Inflammatory macrophage treated with lipopolysaccharide for 4 hours (primary cell): ENCODE results near the gene CCDC33.

Experiments
- DNase-seq: peaks from one replicate; pipeline ENCODE4 v3.0.0-alpha.2; 2020

Gene CCDC33

DNA sequence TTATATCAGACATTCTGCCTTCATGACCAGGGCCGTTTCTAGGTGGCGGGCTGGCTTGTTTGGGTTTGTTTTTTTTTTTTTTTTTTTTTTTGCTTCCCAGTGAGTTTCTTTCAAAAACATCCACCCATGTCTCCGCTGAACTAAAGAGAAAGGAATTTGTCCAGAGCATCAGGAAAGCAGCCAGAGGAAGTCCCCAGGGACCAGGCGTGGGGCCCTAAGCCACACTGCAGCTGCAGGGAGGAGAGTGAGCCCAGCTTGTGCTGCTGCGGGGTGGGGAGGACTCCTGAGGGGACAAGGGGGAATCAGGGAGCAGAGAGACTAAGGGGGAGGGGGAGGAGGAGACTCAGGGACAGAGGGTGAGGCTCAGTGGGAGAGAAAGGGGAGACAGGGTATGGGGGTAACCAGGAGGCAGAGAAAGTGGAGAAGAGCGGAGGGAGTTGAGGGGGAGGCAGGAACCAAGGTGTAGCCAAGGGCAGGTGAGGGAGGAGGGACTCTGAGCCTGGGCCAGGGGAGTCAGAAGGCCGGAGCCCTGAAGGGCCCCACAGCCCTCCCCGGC, 81.8 kb downstream of the CCDC33 start:
- DNase-seq, result no peak

DNA sequence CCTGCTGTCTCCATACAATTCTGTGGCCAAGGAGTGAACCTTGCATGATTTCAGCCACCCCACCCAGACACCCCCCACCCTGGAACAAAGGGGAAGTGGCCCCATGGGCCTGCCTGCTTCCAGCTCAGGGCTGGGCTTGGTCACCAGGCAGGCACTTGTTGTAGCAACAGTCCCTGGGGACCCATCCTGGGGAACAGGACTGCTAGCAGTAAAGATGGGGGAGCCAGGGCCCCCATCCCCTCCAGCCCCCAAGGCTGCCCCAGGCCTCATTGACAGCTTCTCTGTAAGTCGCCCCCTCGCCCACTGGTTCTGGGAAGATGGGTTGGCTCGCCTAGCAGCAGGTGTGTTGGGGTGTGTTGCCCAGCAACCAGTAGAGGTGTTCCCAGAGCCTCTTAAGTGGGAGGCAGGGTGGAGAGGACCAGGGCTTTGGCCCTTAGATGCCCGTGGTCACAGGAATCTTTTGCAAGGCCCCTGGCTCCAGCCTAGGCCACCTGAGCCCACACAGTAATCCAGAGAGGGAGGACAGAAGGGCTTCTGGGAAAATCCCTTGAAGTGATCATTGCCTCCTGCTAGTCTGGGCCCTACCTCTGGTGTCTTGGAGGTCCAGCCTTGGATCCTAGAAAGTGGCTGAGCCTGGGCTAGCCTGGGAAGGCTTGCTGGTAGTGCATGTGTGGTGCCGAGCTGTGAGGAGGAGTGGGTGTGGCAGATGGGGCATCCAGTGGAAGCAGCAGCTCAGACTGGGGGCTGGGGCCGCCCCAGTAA, 82.4 kb downstream of the CCDC33 start:
- DNase-seq, result no peak

DNA sequence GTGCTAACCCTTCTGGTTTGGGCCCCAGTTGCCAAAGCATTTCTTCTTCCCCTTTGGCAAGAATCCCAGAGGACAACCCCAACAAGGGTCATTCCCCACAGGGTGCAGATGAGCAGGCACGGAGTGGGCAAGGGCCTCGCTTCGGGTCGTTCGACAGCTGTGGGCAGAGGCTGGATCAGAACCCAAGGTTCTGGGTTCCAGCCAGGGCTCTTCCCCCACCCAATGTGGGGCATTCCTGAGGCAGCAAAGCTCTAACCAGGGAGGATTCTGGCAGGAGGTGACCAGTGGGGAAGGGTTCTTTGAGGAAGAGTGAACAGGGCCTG, 83.0 kb downstream of the CCDC33 start:
- no peak for DNase-seq

DNA sequence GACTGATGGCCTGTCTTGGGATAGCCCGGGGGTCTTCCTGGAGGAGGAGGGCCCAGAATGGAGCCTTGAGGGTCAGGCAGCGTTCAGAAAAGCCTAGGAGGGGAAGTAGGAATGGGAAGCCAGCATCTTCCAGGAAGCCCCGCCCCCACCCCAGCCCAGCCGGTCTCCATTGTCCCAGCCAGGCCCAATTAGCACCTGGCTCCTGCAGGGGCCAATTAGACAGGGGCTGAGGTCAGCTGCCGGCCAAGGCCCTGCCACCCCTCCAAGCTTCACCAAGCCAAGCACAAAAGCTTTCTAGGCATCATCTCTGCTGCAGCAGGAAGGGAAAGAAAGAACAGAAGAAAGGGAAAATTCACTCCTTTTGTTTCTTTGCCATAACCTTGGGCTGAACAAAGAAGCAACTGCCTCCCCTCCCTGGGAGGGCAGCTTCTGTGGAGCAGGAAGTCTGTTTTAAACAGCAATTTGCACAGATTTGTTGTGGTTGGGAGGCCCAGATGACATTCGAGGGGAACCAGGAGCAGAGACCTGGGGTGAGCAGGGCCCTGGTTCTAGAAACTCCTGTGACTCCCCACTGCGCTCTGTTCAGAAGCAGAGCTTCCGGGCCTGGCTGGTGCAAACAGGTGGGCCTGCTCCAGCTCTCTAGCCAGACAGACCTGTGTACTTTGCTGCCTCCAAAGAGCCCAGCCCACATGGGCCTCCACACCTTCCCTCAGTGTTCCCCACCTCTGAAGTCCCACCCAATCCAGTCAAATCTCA, 83.6 kb downstream of the CCDC33 start:
- DNase-seq, result no peak

DNA sequence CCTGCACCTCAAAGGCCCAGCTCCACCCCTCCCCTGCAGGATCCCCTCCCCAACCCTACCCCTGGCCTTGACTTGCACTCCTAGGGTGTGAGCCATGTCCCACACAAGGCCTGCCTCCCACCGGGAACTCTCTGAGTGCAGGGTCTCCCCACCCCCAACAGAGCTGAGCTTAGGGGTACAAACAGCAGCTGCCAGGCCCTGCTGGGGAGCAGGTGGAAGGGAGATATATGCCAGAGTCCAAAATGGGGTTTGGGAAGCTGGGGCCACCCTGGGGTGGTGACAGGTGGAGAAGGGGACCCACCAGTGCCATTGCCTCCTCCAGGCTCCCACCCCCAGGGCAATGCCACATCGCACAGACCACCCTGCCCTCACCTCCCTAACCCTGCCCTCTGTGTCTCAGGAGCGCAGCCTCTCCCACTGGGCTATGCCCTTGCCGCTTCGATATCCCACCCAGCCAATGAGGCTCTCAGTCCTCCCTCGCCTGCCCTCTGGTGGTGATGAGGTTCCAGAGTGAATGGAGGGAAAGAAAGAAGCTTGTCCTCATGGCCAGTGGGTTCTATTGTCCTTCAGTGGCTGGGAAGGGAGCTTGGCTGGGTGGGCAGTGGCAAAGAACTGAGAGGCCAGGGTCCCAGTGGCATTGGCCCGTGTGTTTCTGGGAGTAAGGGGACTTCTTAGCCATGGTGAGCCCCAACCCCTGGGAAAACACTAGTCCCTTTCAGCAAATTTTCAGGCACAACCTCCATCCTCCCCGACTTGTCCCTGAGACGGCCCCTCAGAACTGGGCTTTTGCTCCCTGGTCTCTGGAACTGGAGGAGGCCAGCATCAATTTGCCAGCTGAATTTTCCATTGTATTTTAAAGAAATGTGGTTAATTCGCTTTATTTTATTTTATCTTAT, 84.5 kb downstream of the CCDC33 start:
- peak; percentile 19 for DNase-seq

DNA sequence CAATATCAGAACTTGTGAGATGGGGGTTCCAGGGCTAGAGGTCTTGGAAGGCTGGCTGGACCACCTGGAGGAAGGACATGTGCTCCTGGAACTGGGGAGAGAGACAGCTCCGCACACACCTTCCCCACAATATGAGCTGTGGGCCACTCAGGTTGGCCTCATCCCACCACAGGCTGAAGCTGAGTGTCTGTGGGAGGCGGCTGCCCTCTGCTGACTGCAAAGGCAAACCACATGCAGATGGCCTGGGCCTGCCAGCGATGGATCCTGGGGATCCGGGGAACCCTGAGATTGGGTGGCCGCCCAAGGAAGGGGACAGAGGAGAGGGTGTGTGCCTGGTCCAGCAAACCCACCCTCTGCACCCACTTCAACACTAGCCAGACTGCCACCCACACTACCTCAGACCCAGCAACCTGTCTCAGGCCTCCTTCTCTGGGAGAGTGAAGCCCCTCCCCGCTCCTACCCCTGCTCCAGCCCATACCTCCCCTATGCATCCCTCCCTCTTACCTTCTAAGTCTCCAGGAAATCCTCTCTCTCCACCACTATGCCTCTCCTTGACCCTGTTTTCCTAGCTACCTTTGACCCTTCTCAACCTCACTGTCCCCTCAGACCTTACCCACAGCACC, 86.5 kb downstream of the CCDC33 start:
- peak; percentile 33 for DNase-seq

DNA sequence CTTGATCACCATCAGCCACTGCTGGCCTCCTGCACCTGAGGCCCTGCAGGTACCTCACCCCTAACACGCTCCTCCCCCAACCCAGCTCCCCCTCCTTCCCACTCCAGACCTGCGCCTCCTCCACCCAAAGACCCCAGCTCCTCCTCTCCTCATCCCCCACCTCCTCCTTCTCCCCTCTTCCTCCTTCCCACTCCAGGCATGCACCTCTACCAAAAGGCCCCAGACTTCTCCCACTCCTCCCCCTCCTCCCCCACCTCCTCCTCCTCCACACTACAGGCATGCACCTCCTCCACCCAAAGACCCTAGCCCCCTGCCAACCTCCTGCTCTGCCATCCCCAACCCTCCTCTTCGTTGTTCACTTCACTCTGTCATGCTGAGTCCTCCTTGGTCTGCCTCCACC, 88.6 kb downstream of the CCDC33 start:
- no peak for DNase-seq

DNA sequence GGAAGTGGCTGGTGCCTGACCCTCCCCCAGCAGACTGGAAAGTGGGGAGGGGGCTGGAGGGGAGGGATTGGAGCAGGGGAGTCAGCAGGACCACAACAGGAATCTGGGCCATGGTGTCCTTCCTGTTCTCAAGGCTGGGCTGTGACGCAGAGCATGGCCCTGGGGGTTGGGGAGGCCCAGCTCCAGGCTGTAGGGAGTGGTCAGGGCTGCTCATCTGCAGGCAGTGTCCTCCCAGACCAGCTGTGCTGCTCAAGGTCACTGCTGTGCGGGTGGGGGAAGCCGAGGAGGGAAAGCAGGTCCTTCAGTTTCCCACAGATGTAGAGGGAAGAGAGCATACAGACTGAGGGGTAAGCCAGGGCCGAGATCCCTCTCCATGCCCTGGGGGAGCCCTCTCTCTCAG, 90.6 kb downstream of the CCDC33 start:
- DNase-seq, result no peak

DNA sequence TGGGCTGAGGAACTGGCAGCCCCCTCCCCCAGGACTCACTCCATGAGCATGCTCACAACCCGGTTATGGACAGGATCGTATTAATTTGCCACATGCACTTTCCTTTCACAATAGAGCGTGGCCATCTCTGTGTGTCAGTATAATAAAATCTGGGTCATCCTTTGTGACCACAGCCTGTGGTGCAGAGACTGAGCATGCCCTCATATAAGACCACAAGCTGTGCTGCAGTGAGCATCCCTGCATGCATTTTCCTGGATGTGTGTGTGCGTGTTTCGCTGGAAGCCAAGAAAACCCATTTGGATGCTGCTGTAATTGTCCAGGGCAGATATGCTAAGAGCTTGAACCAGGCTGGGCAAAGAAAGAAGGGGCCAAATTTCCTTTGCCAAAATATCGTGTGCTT, 91.6 kb downstream of the CCDC33 start:
- no peak for DNase-seq

DNA sequence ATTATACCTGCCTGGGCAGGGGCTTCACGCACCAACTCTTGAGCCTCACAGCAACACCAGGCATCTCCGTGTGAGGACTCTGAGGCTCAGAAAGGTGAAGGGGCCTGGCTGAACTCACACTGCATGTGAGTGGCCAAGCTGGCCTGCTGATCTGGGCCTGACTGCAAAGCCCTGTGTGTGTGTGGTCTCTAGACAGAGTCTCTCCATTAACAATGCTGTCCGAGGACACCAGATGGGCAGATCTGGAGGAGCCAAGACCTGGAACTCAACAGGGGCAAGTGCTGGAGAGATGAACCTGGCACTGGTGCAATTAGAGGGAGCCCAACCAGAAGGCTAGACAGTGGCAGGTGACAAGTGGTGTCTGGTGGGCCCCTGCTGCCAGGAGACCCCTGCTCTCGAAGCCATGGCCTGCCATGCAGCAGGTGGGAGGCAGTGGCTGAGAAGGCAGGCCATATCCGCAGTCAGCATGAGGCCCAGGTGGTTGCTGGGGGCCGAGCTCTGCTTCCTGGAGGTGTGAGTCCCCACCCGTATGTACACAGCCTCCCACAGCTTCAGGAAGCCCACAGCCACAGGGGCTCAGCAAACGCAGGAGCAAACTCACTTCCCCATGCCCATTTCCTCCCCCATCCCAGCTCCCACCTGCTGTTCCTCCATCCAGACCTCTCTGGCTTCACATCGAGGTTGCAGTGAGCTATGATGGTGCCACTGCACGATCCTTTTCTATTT, 92.4 kb downstream of the CCDC33 start:
- DNase-seq, result no peak

DNA sequence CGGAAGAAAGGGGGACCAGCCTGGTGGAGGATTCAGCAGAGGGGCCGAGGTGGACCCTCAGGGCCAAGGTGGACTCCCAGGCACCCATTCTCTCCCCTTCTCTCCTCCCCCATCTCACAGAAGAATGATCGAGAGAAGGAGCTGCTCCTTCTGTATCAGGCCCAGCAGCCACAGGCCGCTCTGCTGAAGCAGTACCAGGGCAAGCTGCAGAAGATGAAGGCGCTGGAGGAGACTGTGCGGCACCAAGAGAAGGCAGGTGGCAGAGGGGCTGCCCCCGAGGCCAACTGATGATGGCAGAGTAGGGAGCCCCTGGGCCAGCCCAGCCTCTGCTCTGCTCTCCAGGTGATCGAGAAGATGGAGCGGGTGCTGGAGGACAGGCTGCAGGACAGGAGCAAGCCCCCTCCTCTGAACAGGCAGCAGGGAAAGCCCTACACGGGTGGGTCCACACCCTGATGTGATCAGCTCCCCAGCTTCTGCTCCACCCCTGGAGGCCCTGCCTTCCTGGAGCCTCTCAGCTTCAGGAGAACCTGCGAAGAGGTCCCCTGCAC, 94.8 kb downstream of the CCDC33 start:
- no peak for DNase-seq

DNA sequence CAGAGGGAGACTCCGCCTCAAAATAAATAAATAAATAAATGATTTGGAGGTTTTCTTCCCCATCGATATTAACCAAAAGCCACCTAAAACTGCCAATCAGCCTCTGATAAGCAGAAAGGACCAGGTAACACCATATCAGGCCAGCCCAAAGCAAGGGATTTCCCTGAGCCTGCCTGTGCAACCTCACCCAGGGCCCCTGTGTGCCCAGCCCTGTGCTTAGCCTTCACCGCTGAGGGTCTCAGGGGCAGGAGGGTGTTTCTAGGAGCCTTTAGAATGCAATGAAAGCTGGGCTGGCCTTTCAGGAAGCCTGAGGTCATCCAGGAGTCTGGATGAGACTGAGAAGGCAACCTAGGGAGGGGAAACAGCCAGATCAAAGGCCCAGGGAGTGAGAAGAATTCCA, 95.9 kb downstream of the CCDC33 start:
- DNase-seq, result no peak

DNA sequence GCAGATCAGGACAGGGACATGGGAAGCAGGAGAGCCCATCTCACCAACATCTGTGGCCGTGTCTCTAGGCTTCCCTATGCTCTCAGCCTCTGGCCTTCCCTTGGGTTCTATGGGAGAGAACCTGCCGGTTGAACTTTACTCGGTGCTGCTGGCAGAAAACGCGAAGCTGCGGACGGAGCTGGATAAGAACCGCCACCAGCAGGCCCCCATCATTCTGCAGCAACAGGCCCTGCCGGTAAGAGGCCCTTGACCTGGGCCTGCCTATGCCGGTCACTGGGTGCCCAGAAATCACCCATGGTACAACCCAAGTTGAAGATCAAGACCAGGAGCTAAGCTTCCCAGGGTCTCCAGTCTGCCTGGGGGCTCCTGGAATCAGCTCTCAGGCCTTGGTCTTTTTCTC, 96.5 kb downstream of the CCDC33 start:
- no peak for DNase-seq

DNA sequence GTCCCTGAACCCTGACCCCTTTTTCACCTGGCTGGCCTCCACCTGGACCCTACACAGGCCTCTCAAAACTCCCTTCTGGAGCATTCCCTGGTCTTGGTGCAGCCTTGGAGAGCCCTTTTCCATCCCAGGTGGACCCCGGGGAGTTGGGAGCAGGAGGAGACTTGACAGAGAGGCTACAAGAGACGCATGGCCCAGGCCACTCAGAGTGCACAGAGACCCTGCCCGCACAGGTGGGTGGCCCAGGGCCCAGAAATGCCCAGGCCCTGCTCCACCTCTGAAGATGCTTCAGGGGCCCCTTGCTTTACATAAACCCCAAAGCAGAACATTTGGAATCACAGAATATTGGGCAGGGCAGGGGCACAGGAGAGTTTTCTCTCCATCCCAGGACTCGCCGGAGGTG, 97.0 kb downstream of the CCDC33 start:
- DNase-seq, result no peak

DNA sequence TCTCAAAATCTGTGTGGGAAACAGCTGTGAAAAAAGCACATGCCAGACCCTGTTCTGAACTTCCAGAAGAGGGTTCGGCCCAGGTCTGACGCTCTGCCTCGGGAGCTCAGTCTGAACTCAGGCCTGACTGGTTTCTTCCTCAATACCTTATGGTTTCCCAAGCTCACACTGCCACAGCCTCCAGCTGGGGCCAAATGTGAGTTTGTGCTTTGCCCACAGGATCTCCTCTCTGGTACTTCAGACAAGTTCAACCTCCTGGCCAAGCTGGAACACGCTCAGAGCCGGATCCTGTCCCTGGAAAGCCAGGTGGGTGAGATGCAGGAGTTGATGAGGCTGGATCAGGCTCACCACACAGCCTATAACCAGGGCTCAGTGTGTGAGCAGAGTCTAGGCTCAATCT, 97.5 kb downstream of the CCDC33 start:
- DNase-seq, result no peak

DNA sequence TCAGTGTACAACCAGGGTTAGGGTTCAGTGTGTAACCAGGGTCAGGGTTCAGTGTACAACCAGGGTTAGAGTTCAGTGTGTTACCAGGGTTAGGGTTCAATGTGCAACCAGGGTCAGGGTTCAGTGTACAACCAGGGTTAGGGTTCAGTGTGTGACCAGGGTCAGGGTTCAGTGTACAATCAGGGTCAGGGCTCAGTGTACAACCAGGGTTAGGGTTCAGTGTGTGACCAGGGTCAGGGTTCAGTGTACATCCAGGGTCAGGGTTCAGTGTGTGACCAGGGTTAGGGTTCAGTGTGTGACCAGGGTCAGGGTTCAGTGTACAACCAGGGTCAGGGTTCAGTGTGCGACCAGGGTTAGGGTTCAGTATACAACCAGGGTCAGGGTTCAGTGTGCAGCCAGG, 98.0 kb downstream of the CCDC33 start:
- no peak for DNase-seq

DNA sequence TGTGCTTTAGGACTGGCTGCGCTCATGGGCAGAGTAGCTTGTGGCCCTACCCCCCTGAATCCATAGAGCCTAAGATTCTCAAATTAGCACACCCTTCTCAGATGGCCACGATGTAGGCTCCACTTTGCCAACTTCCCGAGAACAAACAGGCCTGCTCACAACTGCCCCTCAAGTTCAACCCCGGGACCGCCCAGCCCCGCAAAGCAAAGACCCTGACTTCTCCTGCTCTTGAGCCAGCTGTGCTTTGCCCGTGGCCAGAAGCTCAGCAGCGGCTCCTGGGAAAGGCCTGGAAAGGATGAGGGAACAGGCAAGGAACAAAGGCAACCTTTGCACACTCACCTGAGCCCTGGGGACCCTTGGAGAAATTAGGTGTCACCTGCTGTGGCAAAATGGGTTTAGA, 99.3 kb downstream of the CCDC33 start:
- no peak for DNase-seq

DNA sequence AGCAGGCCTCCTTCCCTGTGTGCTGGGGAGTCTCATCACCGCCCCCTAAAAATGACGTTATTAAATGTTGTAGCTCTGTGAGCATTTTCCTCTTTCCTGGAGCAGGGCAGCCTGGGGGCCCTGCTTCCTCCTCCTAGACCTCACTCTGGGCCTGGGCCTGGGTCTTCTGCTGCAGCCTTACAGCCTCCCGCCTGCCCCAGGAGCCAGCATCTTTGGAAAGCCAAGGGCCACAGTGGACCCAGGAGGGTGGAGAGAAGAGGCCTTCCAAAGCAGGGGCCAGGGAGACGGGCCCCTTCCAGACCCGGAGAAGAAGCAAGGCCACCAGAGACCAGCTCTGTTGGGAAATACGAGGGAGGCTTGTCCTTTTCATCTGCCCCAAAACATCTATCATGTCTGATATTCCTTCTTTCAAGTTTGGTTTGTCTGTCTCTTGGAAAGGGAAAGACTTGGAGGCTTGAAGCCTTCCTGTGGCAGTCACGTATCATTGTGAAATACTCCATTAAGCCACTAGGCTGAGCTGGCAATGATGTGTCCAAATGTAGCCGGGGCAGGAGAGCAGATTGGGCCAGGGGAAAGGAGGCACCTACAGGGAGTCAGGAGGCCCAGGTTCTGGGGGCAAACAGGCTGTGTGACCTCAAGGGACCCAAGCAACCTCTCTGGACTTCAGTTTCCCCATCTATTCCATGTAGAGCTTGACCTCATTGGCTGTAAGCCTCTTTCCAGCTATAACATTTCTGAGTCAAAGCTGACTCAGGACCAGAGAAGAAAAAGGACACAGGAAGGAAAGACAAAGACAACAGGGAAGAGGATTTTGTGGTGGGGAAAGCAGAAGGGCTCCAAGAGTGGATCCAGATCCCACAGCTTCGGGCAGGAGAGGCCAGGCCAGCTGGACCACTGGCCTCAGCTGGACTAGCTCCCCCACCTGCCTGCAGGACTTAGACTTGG, 100.2 kb downstream of the CCDC33 start:
- no peak for DNase-seq

DNA sequence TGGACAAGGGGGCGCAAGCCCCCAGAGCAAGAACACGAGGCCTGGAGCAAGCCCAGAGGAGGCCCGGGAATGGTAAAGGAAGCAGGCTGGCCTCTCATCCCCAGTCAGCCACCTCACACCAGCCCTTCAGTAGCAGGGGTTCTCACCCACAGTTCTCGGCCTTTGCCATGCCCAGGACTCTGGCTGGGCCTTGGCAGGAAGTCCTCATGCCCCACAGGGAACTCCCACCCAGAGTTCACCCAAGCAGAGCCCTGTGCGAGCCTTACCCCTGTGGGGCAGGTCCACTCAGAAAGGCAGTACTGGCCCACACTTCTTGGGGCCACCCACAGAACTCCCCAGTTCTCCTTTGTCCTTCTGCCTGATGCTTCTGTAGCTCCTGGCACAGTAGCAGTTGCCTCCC, 101.0 kb downstream of the CCDC33 start:
- no peak for DNase-seq

DNA sequence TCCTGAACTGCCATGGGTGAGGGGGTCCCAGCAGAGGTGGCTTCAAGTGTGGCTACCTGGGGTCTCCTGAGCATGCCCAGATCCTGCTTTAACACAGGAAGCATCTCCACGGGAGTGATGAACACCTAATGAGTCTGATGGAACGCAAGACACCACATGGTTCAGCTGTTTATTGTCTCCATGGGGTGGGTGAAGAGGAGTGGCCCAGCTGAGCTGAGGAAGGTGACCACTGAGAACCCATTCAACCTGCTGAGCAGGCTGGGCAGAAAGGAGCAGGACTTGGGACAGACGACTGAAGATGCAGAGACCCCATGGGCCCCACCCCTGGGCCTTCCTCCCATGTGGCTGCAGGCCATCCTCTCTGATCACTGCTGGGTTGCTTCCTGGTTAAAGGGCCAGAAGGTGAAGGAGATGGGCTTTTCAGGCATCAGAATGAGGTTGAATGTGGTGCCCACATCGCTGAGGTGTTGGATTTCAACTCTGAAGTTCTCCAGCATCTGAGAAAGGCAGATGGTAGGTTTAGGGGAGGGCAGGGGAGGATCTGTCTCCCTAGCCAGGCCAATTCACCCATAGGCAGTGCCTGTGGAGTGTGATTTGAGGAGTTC, 101.6 kb downstream of the CCDC33 start:
- DNase-seq, result no peak
